ENCODE measurements around the gene SUSD1. TPM values are rescaled to one million over a fixed set of nuclear protein-coding genes. Genes with fewer than 3 reads are reported as not detected.

SUSD1 gene
- total RNA-seq, 1 donor from 2014 or later: 19.9 TPM

DNA sequence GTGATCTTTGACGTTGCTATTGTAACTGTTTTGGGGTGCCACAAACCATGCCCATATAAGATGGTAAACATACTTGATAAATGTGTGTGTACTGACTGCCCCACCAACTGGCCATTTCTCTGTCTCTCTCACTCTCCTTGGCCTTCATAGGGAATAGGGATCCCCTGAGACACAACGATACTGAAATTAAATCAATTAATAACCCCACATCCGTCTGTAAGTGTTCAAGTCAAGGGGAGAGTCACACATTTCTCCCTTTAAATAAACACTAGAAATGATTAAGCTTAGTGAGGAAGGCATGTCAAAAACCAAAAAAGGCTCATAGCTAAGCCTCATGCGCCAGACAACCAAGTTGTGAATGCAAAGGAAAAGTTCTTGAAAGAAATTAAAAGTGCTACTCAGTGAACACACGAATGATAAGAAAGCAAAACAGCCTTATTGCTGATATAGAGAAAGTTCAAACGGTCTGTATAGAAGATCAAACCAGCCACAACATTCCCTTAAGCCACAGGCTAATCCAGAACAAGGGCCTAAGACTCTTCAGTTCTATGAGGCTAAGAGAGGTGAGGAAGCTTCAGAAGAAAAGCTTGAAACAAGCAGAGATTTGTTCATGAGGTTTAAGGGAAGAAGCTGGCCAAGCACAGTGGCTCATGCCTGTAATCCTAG is 167.4 kb downstream of the SUSD1 start:
- DNase-seq: no peak
- Mint-ChIP-seq H3K4me3 (ENCODE audit: unreplicated experiment) (no peak overlapping the region), H3K27ac (ENCODE audit: unreplicated experiment) (no peak overlapping the region), H3K27me3 (ENCODE audit: unreplicated experiment) (peaks cover 2% of the 10 kb centered on the region), H3K9me3 (ENCODE audit: unreplicated experiment) (no peaks in the 10 kb centered on the region), H3K36me3 (ENCODE audit: unreplicated experiment) (no peaks in the 10 kb centered on the region), H3K4me1 (ENCODE audit: low read depth, unreplicated experiment) (no peaks in the 10 kb centered on the region)
- TF ChIP-seq, protein P1, sequence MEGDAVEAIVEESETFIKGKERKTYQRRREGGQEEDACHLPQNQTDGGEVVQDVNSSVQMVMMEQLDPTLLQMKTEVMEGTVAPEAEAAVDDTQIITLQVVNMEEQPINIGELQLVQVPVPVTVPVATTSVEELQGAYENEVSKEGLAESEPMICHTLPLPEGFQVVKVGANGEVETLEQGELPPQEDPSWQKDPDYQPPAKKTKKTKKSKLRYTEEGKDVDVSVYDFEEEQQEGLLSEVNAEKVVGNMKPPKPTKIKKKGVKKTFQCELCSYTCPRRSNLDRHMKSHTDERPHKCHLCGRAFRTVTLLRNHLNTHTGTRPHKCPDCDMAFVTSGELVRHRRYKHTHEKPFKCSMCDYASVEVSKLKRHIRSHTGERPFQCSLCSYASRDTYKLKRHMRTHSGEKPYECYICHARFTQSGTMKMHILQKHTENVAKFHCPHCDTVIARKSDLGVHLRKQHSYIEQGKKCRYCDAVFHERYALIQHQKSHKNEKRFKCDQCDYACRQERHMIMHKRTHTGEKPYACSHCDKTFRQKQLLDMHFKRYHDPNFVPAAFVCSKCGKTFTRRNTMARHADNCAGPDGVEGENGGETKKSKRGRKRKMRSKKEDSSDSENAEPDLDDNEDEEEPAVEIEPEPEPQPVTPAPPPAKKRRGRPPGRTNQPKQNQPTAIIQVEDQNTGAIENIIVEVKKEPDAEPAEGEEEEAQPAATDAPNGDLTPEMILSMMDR (IDR thresholded peaks at IDR 0.05; ENCODE audit: partially characterized antibody, unreplicated experiment): no peak

DNA sequence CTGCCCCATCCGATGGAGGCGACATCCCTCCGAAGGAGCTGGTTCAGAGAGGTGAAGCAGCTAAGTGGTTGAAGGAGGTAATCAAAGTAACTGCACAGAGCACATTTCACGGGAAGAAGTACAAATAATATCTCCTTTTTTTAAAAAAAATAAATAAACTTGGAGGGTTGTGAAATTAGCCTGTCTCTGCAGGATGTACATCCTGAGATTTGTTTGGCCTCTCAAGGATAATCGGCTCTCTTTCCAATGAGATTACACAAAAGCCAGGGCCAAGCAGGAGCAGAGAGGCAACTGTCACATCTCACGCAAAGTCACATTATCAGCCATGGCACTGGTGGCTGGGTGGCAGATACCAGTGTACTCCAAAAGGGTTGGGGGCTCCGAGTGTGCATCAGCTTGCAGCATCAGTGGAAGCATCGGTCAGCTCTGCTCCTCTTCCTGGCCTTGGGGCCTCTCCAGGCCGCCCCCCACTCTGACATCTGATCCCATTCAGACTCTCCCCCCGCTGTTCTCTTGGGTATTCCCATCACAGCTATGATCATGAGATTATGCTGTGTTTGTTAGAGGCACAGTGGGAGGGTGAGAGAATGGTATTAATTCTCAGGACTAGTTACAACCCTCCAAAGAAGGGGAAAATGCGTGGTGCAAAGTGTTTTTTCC is 168.6 kb downstream of the SUSD1 start:
- DNase-seq: no peak
- peaks cover 2% of the 10 kb centered on the region for H3K27me3 Mint-ChIP-seq (ENCODE audit: unreplicated experiment)
- H3K9me3 Mint-ChIP-seq (ENCODE audit: unreplicated experiment): no peaks in the 10 kb centered on the region
- TF ChIP-seq, protein P1 (IDR thresholded peaks at IDR 0.05; ENCODE audit: partially characterized antibody, unreplicated experiment): no peak
- H3K27ac Mint-ChIP-seq (ENCODE audit: unreplicated experiment): no peak overlapping the region
- H3K4me1 Mint-ChIP-seq (ENCODE audit: low read depth, unreplicated experiment): no peaks in the 10 kb centered on the region
- no peaks in the 10 kb centered on the region for H3K36me3 Mint-ChIP-seq (ENCODE audit: unreplicated experiment)
- H3K4me3 Mint-ChIP-seq (ENCODE audit: unreplicated experiment): no peak overlapping the region

DNA sequence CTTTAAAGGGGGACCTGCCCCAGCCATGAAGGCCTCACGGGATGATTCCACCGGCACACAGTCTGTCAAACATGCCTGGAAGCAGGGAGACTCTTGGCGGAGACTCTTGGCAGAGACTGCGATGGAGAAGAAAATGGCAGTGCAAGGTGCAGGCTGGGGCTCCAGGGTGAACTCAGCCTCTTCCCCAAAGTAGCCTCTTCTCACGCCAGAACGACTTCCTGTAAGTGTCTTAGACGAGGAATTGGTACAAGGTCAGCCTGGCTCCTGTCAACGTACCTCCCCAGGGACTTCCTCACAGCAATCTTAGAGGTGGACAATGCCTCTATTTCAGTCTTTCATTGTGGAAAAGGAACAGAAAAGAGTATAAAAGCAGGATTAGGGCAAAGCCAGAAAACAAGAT is 169.2 kb downstream of the SUSD1 start:
- Mint-ChIP-seq H3K9me3 (ENCODE audit: unreplicated experiment) (no peaks in the 10 kb centered on the region), H3K36me3 (ENCODE audit: unreplicated experiment) (no peaks in the 10 kb centered on the region), H3K4me1 (ENCODE audit: low read depth, unreplicated experiment) (no peaks in the 10 kb centered on the region), H3K27me3 (ENCODE audit: unreplicated experiment) (peaks cover 2% of the 10 kb centered on the region), H3K27ac (ENCODE audit: unreplicated experiment) (no peak overlapping the region), H3K4me3 (ENCODE audit: unreplicated experiment) (no peak overlapping the region)
- TF ChIP-seq, protein P1 (IDR thresholded peaks at IDR 0.05; ENCODE audit: partially characterized antibody, unreplicated experiment): no peak
- DNase-seq: no peak

DNA sequence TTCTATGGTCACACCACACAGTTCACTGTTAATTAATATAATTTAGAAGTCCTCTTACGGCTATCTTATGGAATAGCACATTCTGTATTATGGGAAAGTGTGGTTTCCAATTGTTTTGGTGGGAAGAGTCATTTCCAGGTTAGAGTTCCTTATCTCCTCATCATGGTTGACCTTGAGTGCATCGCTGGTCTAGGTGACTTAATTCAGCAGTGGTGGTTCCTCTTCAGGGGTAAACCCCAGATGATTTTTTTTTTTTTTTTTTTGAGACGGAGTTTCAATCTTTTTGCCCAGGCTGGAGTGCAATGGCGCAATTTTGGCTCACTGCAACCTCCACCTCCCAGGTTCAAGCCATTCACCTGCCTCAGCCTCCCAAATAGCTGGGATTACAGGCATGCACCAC is 171.6 kb downstream of the SUSD1 start:
- Mint-ChIP-seq H3K27ac (ENCODE audit: unreplicated experiment) (no peak overlapping the region), H3K36me3 (ENCODE audit: unreplicated experiment) (no peaks in the 10 kb centered on the region), H3K4me1 (ENCODE audit: low read depth, unreplicated experiment) (no peaks in the 10 kb centered on the region), H3K27me3 (ENCODE audit: unreplicated experiment) (peaks cover 2% of the 10 kb centered on the region), H3K9me3 (ENCODE audit: unreplicated experiment) (no peaks in the 10 kb centered on the region), H3K4me3 (ENCODE audit: unreplicated experiment) (no peak overlapping the region)
- no peak for DNase-seq
- TF ChIP-seq, protein P1 (IDR thresholded peaks at IDR 0.05; ENCODE audit: partially characterized antibody, unreplicated experiment): no peak

DNA sequence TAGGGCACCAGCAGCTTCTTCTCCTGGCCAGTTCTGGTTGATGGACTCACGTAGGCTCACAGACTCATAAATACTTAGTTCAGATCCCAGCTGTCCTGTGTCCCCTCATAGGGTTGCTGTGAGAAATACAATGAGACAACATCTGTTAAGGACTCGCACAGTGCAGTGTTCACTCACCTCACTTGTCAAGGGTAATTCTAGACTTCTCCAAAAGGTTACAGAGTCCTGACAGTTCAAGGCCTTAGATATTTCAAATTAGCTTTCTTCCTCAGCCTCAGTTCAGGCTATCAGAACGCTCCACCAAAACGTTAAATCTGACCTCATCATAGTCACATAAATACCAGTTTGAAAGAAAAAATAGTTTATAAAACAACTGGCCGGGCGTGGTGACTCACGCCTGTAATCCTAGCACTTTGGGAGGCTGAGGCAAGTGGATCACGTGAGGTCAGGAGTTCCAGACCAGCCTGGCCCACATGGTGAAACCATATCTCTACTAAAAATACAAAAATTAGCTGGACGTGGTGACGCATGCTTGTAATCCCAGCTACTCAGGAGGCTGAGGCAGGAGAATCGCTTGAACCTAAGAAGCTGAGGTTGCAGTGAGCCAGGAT is 172.1 kb downstream of the SUSD1 start:
- peaks cover 2% of the 10 kb centered on the region for H3K27me3 Mint-ChIP-seq (ENCODE audit: unreplicated experiment)

More for the DNA sequence above, 172.1 kb downstream of the SUSD1 start:
- Mint-ChIP-seq H3K27ac (ENCODE audit: unreplicated experiment) (no peak overlapping the region), H3K36me3 (ENCODE audit: unreplicated experiment) (no peaks in the 10 kb centered on the region), H3K4me1 (ENCODE audit: low read depth, unreplicated experiment) (no peaks in the 10 kb centered on the region), H3K9me3 (ENCODE audit: unreplicated experiment) (no peaks in the 10 kb centered on the region), H3K4me3 (ENCODE audit: unreplicated experiment) (no peak overlapping the region)
- no peak for DNase-seq
- TF ChIP-seq, protein P1 (IDR thresholded peaks at IDR 0.05; ENCODE audit: partially characterized antibody, unreplicated experiment): no peak
